Fibroblast of upper back skin (primary cell): ENCODE results near the gene IL1RAPL1.
"Not testable (repeated sequence)": the region's sequence is repeated elsewhere in the genome, so short reads cannot be mapped to it uniquely, and the experiment has no call there.

Experiments
- DNase-seq: peaks from one replicate; pipeline ENCODE4 v3.0.0-alpha.2; 2013

Gene IL1RAPL1

DNA sequence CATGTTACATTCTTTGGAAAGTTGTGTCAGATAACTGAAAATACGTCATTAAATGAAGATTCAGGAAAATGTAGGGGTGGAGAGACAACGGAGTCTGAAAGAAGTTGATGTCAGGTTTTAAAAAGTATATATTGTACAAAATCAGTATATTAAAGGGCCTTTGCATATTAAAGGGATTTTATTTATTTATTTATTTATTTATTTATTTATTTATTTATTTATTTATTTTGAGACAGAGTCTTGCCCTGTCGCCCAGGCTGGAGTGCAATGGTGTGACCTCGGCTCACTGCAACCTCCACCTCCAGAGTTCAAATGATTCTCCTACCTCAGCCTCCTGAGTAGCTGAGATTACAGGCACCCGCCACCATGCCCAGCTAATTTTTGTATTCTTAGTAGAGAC is 213.4 kb downstream of the IL1RAPL1 start:
- not testable (repeated sequence) for DNase-seq

DNA sequence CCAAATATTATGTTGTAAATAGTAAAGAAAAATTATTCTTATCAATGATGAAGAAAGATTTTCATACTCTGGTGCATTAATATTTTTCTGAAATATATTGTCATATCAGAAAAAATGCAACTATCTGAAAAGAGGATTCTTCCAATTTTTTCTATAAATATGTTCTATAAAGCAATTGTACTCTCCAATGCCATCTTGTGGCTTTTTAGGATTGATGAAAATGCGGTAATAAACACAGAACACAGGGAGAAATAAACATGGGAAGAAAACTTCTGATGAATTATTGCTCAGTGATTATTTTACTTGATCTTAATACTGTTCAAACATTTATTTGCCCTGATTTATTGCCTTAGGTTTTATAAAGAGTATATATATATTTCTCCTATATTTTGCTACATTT is 215.4 kb downstream of the IL1RAPL1 start:
- DNase-seq: no peak

DNA sequence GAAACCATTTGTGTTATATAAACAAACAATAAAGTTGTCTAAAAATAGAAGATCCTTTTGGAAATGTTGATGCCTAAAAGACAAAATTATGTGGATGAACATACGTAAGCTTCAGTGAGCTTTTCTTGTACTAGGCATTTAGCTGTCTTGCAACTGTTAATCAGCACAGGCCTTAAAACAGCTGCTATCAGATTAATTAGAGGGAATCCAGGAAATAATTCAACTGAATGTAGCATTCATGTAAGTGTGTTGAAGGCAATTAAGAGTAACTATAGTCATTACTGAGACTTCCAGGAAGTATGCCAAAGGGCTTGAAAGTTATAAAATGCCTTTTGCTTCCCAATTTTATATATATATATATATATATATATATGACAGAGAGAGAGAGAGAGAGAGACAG is 248.7 kb downstream of the IL1RAPL1 start:
- DNase-seq: no peak

DNA sequence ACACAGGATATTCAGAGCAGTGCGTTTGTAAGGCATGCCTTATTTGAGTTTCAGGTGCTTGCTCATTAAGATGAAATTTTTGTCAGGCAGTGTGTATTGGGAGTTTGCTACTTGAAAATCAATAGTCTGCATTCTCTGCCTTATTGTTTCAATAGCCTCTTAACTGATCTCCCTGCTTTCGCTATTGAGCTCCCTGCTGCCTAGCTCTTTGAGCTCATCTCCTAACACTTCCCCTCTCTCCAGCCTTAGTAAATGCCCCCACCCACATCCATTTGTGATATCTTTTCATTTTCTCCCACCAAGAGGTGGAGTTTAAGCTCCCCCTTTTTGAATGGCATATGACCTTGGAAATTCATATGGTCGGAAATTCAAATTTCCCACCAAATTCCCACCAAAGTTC is 256.6 kb downstream of the IL1RAPL1 start:
- no peak for DNase-seq

GRCh38 chrX:28847423-28847822 is 260.2 kb downstream of the IL1RAPL1 start:
- peak; percentile 11 for DNase-seq

DNA sequence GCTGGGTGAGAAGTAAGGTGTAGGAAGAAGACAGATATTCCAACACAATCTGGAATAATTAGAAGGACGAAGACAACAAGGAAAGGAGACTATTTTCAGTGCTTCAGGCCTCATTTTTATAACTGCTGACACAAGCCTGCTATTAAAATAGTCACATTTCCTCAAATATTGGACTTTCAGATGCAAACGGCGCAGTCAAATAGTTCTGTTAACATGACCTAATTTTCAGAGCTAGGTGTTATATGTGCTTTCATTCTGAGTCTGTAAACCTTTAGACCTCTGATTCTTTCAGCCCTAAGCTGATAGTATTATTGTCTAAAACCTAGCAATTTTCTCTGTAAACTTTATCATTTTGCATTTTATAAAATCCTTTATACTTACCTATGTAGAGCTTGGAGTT is 261.5 kb downstream of the IL1RAPL1 start:
- no peak for DNase-seq

DNA sequence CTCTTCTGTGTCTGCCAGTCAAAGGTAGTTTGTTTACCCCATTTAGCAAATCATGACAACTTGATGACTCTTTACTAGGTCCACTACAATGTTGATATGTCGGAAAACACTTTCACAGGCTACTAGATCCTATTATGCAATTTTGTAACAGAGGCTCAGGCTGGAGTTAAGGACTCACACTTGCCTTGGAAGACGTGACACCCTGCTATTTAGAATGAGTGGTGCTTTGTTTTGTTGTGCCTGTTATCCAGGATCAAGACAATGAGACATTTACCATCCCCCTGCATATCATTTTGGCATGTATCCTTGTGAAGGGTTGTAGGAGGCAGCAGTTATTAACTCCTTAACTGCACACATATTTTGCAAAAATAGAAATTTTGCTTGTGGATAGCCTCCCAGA is 263.7 kb downstream of the IL1RAPL1 start:
- no peak for DNase-seq

DNA sequence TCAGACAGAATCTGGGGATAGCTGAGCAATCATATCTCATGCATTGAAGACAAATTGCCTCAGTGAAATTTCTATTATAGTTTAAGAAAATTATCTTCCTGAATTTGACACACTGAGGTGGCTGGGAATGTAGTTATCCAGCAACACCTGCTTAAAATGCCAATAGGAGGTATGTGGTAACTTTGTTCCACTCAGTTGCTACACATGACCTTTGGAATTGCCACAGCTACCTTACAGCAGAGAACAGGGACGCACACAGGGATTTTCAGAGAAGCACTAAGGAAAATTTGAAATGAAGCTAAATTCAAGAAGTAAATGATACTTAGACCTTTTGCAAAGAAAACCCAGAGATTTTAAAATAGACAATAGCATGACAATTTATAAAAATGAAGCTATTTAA is 264.6 kb downstream of the IL1RAPL1 start:
- no peak for DNase-seq

DNA sequence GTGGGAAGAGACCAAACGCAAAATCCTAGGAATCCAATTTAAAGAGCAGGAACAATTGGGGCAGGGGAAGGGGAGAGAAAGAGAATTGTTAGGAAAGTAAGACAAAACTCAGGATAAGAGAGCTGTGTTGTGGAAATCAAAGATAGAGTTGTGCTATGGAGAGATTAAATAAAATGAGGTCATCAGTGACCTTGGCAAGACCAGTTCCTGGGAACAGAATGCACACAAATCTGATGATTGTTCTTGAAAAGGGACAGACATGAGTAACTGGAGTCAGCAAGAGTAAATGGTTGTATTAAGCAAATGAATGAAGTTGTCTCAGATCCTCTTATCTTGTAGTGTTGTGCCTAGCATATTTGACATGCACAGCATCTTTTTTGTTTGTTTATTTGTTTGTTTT is 267.4 kb downstream of the IL1RAPL1 start:
- DNase-seq: no peak

DNA sequence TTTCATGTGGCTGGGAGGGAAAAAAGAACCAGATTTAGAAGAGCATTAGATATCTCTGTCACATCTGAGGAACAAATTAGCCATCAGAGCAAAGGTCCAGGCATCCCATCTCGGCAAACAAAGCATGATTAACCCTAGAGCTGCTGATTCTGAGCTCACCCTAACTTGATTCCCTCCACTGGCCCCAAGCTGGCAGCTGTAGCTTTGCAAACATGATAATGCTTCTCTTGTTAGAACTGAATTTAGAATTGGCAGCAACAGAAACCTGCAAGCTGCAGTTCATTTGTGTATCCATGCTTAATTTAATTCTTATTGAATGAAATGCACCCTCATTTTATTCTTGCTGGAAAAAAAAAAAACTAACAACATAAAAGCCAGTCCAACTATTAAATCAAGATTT is 289.2 kb downstream of the IL1RAPL1 start:
- DNase-seq: no peak

GRCh38 chrX:28876901-28877300 is 289.7 kb downstream of the IL1RAPL1 start:
- DNase-seq: no peak

DNA sequence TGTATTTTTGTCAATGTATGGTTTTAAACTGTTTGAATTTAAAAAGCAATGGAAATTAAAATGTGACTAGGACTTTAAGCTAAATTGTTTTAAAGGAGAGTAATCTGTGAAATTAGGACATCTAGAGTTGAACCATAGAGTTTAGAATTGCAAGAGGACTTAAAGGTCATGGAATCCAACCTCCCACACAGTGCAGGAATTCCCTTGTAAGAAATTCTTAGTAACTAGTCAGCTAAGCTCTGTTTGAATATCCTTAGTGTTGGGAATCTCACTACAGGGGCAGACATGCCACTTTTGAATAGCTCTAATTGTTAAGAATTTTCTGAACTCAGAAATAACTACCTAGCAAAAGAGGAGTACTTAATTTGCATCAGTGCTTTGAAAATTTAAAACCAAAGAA is 292.9 kb downstream of the IL1RAPL1 start:
- peak; percentile 27 for DNase-seq

DNA sequence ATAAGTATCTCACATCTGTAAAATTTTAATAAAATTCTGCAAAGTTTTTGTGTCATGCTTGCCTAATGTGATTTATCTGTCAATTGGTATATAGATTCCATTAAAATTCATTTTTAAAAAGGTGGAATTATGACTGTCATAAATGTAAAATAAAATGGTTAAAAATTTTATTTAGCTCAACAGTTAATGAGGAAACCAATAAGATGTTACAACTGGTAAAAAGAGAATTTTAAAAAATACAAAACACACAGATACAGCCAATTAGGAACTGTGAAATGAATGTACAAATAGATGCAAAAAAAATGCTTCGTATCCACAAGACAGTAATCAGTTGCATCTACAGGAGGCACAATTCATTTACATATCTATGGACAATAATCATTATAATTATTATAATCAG is 297.6 kb downstream of the IL1RAPL1 start:
- DNase-seq: no peak

DNA sequence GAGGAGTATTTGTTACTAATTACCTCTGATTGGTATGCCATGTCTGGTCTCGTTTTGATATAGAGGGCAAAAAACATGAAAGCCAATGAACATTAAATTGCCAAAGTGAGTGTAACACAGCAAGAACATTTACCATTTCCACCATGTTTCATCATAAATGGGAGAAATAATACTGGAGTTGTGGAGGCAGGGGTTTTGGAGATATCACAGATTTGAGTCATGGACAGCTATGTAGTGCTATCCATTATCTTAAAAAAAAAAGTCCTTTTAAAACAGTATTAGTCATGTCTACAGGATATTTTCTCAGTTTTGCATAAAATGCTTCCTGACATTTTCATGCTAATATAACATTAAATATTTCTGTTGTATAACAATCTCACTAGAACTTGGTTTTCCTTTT is 301.2 kb downstream of the IL1RAPL1 start:
- peak; percentile 77 for DNase-seq

GRCh38 chrX:28889591-28890090 is 302.4 kb downstream of the IL1RAPL1 start:
- DNase-seq: no peak

DNA sequence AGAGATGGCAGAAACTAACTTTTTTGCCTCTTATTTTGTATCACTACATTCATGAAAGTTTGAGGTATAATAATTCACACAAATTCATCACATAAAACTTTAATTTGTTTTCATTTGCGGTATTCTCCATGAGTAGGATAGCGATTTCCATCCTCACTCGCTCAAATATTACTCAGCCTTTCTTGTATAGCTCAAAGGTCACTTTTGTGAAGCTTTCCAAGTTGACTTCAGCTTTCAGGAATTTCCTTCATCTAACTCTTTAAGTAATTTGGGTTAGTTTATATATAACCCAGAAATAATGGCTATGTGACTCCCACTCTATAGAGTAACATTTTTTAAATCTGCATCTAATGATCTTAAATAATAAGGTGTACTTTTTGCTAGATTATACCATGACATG is 314.4 kb downstream of the IL1RAPL1 start:
- peak; percentile 45 for DNase-seq

- peak; percentile 55 for DNase-seq
Measured at GRCh38 chrX:28910487-28910886, 323.2 kb downstream of the IL1RAPL1 start.

GRCh38 chrX:28920153-28920943 is 333.1 kb downstream of the IL1RAPL1 start:
- DNase-seq: peak; percentile 6

DNA sequence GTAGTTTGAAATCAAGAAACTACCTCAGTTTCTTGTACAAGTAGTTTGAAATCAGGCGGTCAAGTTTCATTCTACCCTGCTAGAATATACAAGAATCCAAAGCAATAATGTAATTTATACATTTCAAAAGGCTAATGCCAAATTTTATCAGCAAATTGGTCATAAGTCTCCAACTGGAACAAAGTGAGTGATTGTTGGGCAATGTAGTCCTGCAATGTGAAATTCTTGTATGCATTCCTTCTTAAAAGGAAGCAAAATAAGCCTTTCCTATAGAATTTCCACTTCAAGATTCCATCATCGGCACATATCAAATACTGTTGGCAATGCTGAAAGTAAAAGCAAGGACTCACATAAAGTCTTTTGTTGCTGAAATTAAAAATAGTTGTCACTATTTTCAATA is 334.9 kb downstream of the IL1RAPL1 start:
- no peak for DNase-seq

DNA sequence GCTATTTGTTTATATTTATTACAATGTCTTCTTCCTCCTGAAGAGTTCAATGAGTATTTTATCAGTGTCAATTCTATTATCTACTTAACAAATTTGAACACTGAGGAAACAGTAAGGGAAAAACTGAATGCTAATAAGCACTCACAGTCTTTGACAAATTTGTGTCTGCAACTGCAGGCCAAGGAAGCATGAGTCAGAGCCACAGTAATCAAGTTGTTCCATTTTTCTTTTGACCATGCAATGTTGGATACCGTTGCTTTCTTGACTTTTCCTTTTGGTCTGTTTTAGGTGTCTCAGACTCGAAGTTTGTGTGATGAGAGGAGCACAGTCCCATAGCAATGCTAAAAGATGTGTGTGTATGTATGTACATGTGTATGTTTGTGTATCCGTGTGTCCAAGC is 359.6 kb downstream of the IL1RAPL1 start:
- no peak for DNase-seq

GRCh38 chrX:28960063-28960462 is 372.8 kb downstream of the IL1RAPL1 start:
- no peak for DNase-seq

GRCh38 chrX:28966331-28966730 is 379.1 kb downstream of the IL1RAPL1 start:
- no peak for DNase-seq

GRCh38 chrX:28969126-28969525 is 381.9 kb downstream of the IL1RAPL1 start:
- no peak for DNase-seq

- DNase-seq: peak; percentile 37
Measured at GRCh38 chrX:28979877-28980276, 392.6 kb downstream of the IL1RAPL1 start.

DNA sequence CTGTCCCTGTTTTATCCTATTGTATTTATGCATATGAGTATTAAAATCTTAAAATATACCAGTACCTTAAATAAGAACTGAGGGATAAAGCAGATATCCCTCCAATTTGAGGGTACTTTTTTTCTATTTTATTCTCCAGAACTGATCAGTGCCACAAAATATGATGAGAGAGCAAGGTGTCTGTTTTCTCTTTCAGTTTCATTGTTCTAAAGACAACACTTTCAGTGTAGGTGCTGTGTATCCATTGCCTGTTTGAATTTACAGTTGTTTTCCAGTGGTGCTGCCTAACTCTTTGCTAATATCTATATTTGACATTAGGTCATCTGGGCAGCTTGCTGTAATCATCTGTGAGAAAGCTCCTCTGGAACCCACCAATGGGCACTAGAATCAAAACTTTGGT is 394.7 kb downstream of the IL1RAPL1 start:
- DNase-seq: no peak
